ENCODE measurements around the gene MRPL33.

GRCh38 chr2:27800856-27801255 is 29.3 kb downstream of the MRPL33 start:
- TF ChIP-seq, protein P1, sequence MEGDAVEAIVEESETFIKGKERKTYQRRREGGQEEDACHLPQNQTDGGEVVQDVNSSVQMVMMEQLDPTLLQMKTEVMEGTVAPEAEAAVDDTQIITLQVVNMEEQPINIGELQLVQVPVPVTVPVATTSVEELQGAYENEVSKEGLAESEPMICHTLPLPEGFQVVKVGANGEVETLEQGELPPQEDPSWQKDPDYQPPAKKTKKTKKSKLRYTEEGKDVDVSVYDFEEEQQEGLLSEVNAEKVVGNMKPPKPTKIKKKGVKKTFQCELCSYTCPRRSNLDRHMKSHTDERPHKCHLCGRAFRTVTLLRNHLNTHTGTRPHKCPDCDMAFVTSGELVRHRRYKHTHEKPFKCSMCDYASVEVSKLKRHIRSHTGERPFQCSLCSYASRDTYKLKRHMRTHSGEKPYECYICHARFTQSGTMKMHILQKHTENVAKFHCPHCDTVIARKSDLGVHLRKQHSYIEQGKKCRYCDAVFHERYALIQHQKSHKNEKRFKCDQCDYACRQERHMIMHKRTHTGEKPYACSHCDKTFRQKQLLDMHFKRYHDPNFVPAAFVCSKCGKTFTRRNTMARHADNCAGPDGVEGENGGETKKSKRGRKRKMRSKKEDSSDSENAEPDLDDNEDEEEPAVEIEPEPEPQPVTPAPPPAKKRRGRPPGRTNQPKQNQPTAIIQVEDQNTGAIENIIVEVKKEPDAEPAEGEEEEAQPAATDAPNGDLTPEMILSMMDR (conservative IDR thresholded peaks at IDR 0.05 in 1 of 2, IDR thresholded peaks at IDR 0.05 in 1 of 2; ENCODE audit: extremely low read depth in 1 of 2, insufficient read depth in 1 of 2, low read depth in 1 of 2, low read length in 2 of 2), result no peak
- TF ChIP-seq EZH2 (IDR thresholded peaks at IDR 0.05; ENCODE audit: borderline replicate concordance, low read length), result no peak
